Psoas muscle (tissue), 8 donors: ENCODE results near the gene SEMA3C. TPM values are rescaled to one million over a fixed set of nuclear protein-coding genes. Genes with fewer than 3 reads are reported as not detected.

ENCODE experiments used
- ATAC-seq, 4 donors: fragments of 200-7000 bp; cut with Tn5 transposase; one replicate each; pipeline ENCODE4 v1.9.1; 2020; ENCODE audit warnings: moderate library complexity in 3 of 4, mild to moderate bottlenecking in 2 of 4
- DNase-seq, 2 donors: peaks; one replicate each; pipeline ENCODE4 v3.0.0-alpha.2; 2020
- H3K27ac ChIP-seq: fragments of 200-600 bp; one replicate; pipeline ENCODE4 v1.8.0; 2022
- H3K27me3 ChIP-seq, 3 donors: fragments of 200-600 bp in 1 of 3; one replicate each; pipeline versions ENCODE4 v1.6.1 to v1.8.0; 2013 to 2022; ENCODE audit warnings: low read length in 2 of 3, mild to moderate bottlenecking in 2 of 3, moderate library complexity in 1 of 3; ENCODE audit not compliant: insufficient read depth in 3 of 3
- H3K36me3 ChIP-seq, 2 donors: fragments of 200-600 bp in 1 of 2; one replicate each; pipeline versions ENCODE4 v1.6.1 to v1.8.0; 2013 to 2022; ENCODE audit warnings: low read depth in 1 of 2, mild to moderate bottlenecking in 1 of 2, moderate library complexity in 1 of 2; ENCODE audit not compliant: insufficient read depth in 1 of 2
- H3K4me1 ChIP-seq: fragments of 200-600 bp; one replicate; pipeline ENCODE4 v1.8.0; 2022
- H3K4me3 ChIP-seq: fragments of 200-600 bp; one replicate; pipeline ENCODE4 v1.8.0; 2022; ENCODE audit warnings: mild to moderate bottlenecking
- H3K9me3 ChIP-seq: fragments of 200-600 bp; one replicate; pipeline ENCODE4 v1.8.0; 2022
- WGBS, 3 donors: extraction: QIAGEN DNeasy Blood & Tissue Kit; methylation state at CpG; one replicate each; pipeline versions ENCODE4 v1.1.6 to v1.1.7; 2013; 5-methylcytosine and 5-hydroxymethylcytosine counted together
- intact Hi-C, 2 donors: fragments of 100-400 bp; cut with DNase I; formaldehyde crosslinking; loops; one replicate each; pipeline versions ENCODE4 v1.11.0 to v1.14.2; 2022
- polyA plus RNA-seq, 3 donors: library from polyadenylated mRNA; stranded (reverse); fragments of 200-250 nt; gene quantifications; one replicate each; pipeline ENCODE4 v1.2.3, GENCODE V29; 2013
- total RNA-seq, 4 donors: library from RNA; stranded (reverse); fragmentation: NEBNext Ultra II Directional in 2 of 4; extraction: Animal tissue kit (Norgen Biotek cat#: 25700) in 2 of 4; gene quantifications; one replicate each; pipeline versions ENCODE4 v1.2.1 to v1.2.4, GENCODE V29; 2021 to 2023
- TF ChIP-seq, protein P1 (sequence below): fragments of 200-600 bp; IDR thresholded peaks from one replicate; pipeline ENCODE4 v1.8.0; 2022; ENCODE audit warnings: antibody characterized with exemption
- donor health status: healthy with polysubstance abuse.
- donor health status: DM: no; HTN: no; CAD: no; lungs with moderate emphysema.
- donor health status: Bipolar disorder and iron deficiency.
- donor health status: healthy.
- donor health status: DM: yes; HTN: yes; CAD: no.
- donor health status: DM: no; HTN: no; CAD: no.
- donor health status: DM: no; HTN: no; CAD: no.
- donor health status: DM: yes; HTN: yes; CAD: no.

The SEMA3C gene
- total and polyA plus RNA-seq, 7 donors: 6.6 to 63.1 (median 18.3) TPM

DNA sequence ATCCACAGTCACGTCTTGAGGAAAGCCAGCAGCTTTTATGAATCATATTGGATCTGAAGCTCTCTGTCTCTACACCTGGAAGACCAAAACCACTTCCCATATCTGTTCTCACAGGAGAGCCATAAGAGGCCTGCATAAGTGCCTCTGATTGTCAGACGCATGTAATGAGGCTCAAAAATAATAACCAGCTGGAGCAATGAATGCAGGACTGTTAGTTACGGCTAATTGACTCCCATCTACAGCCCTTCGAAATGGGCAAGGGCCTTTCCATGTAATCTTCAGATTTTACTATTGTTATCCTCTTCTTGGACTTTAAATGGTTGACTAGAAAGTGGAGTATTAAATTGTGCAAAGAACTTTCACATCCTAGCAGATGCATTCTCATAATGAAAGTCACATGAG lies 4.4 kb upstream of the SEMA3C start:
- ATAC-seq: no peak
- H3K27me3 ChIP-seq: no peaks in the 10 kb centered on the region
- no peaks in the 10 kb centered on the region for H3K9me3 ChIP-seq
- H3K4me1 ChIP-seq: no peaks in the 10 kb centered on the region
- 76 to 87% (median 80%) methylated on average over 4 of the region's 4 CpGs for WGBS, 3 donors
- H3K27ac ChIP-seq: no peak overlapping the region
- TF ChIP-seq, protein P1, sequence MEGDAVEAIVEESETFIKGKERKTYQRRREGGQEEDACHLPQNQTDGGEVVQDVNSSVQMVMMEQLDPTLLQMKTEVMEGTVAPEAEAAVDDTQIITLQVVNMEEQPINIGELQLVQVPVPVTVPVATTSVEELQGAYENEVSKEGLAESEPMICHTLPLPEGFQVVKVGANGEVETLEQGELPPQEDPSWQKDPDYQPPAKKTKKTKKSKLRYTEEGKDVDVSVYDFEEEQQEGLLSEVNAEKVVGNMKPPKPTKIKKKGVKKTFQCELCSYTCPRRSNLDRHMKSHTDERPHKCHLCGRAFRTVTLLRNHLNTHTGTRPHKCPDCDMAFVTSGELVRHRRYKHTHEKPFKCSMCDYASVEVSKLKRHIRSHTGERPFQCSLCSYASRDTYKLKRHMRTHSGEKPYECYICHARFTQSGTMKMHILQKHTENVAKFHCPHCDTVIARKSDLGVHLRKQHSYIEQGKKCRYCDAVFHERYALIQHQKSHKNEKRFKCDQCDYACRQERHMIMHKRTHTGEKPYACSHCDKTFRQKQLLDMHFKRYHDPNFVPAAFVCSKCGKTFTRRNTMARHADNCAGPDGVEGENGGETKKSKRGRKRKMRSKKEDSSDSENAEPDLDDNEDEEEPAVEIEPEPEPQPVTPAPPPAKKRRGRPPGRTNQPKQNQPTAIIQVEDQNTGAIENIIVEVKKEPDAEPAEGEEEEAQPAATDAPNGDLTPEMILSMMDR: no peak
- H3K36me3 ChIP-seq: no peaks in the 10 kb centered on the region
- intact Hi-C loops: loop anchor here (5.0 to 10.0 kb wide), 3 partner anchors 334 to 534 kb away; no protein-coding TSS in a partner anchor
- DNase-seq: no peak
- H3K4me3 ChIP-seq: no peak overlapping the region

DNA sequence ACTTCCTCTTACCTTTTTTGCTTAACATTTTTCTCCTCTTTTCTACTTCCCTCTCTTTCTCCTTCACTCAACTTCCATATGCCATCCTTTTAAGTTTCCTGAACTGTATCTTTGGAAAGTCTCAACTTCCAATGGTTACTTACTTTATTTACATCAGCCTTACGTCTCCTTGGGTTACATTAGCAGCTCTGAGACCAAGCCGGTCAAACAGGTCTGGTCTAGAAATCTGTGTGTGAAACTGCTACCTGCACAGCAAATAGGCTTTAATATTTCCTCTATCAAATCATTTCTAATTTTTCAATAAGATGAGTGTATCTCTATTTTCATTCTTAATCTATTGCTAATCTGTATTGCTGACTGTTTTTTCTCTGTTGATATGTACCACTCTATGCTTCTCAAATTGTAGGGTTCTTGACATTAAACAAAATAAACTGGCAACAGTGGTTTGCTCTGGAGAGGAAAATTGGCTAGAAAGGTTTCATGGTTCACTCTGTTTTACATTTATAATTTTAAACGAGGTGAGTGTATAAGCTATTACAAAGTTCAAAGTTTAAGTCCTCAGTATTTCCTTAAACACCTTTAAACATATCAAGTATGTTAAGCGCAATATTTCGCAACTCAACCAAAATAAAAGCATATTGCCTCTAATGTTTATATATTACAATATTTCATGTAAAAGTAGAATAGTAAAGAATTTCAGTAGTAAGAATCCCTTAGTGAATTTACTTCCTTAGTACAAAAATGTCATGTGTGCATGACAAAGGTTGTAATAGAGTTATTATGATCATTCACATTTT lies 3.6 kb upstream of the SEMA3C start:
- no peak for DNase-seq
- H3K9me3 ChIP-seq: no peaks in the 10 kb centered on the region
- no peaks in the 10 kb centered on the region for H3K4me1 ChIP-seq
- ATAC-seq: no peak
- intact Hi-C loops: loop anchor here (5.0 to 10.0 kb wide), 3 partner anchors 335 to 535 kb away; no protein-coding TSS in a partner anchor
- no peaks in the 10 kb centered on the region for H3K36me3 ChIP-seq
- H3K27ac ChIP-seq: no peak overlapping the region
- no peak overlapping the region for H3K4me3 ChIP-seq
- WGBS, 3 donors: 83 to 88% (median 86%) methylated on average over 5 of the region's 5 CpGs
- no peaks in the 10 kb centered on the region for H3K27me3 ChIP-seq
- TF ChIP-seq, protein P1: no peak

DNA sequence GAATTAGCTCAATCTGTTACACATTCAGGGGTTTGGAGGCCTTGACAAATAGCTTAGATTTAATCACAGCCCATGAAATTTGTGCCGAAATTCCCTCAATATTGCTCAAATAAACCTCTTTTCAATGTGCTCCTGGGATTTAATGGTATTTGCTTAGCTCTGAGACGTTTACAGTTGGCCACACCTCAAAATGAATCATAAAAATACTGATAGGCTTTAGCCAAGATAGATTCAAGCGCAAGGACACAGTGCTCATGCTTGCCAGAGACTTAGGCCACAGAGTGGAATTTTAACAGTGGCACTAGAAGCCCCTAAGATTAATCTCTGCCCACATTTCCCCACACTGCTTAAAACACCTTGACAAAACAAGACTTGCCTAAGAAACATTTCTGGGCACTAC lies 2.3 kb upstream of the SEMA3C start:
- H3K27ac ChIP-seq: no peak overlapping the region
- H3K4me3 ChIP-seq: no peak overlapping the region
- H3K9me3 ChIP-seq: no peaks in the 10 kb centered on the region
- DNase-seq: no peak
- ATAC-seq: no peak
- TF ChIP-seq, protein P1: no peak
- intact Hi-C loops: loop anchor here (5.0 to 10.0 kb wide), 3 partner anchors 336 to 536 kb away; no protein-coding TSS in a partner anchor
- 53 to 67% (median 55%) methylated on average over 3 of the region's 3 CpGs for WGBS, 3 donors
- H3K36me3 ChIP-seq: peaks cover 0 to 3% of the 10 kb centered on the region in 2 donors
- no peaks in the 10 kb centered on the region for H3K27me3 ChIP-seq
- peaks cover 10% of the 10 kb centered on the region for H3K4me1 ChIP-seq

- peaks cover 3 to 14% of the 10 kb centered on the region in 2 donors for H3K36me3 ChIP-seq
- intact Hi-C loops: loop anchor here (10.0 kb wide), 3 partner anchors 124 to 214 kb away; no protein-coding TSS in a partner anchor
- peaks cover 13% of the 10 kb centered on the region for H3K4me1 ChIP-seq
- 2 to 3% (median 3%) methylated on average over 8 of the region's 8 CpGs for WGBS, 3 donors
- DNase-seq: no peak
- TF ChIP-seq, protein P1: no peak
- peak in 1 of 4 donors; percentile 47 for ATAC-seq
- no peaks in the 10 kb centered on the region for H3K27me3 ChIP-seq
- peak overlapping the region; percentile 80 for H3K27ac ChIP-seq
- peak overlapping the region; percentile 88 for H3K4me3 ChIP-seq
- H3K9me3 ChIP-seq: no peaks in the 10 kb centered on the region
Observed at GRCh38 chr7:80918399-80918798, 452 bp downstream of the SEMA3C start.
